IMR-90 (cell line): ENCODE measurements around the gene STRIP2. TPM values are rescaled to one million over a fixed set of nuclear protein-coding genes. Genes with fewer than 3 reads are reported as not detected.

Source experiments
- ATAC-seq: fragments of 200-7000 bp; cut with Tn5 transposase; 2 replicates; pipeline ENCODE4 v1.9.1; 2020; ENCODE audit warnings: low read depth, mild to moderate bottlenecking, moderate library complexity
- BruUV-seq: library from RNA; stranded (reverse); fragments of 400-500 nt; replicated peaks from 2 replicates; lab custom pipeline; 2021; lab: Mats Ljungman, UMichigan
- CTCF ChIA-PET: fragments of 300-600 bp; formaldehyde crosslinking; extraction: SDS; loops from one replicate; lab custom pipeline; 2021; ENCODE audit warnings: antibody characterized with exemption; lab: Yijun Ruan, JAX
- POLR2A ChIA-PET: fragments of 300-600 bp; sonication (Branson Sonifier 250); formaldehyde crosslinking; loops from one replicate; lab custom pipeline; 2022; ENCODE audit warnings: antibody characterized with exemption; ENCODE audit not compliant: unreplicated experiment; lab: Charles Lee
- DNase-seq: peaks from one replicate; pipeline ENCODE4 v3.0.0; 2013
- H2AFZ ChIP-seq: replicated peaks from 2 replicates; pipeline ENCODE3; 2013; ENCODE audit warnings: low read length, mild to moderate bottlenecking; ENCODE audit not compliant: poor library complexity
- H2AK5ac ChIP-seq: 2 replicates; pipeline ENCODE4 v1.6.1; 2013; ENCODE audit warnings: low read depth, low read length, inconsistent platforms
- H2AK9ac ChIP-seq: replicated peaks from 2 replicates; pipeline ENCODE3; 2013; ENCODE audit warnings: mild to moderate bottlenecking, low read depth, low read length, moderate library complexity; ENCODE audit not compliant: poor library complexity
- H2BK120ac ChIP-seq: 2 replicates; pipeline ENCODE4 v1.6.1; 2013; ENCODE audit warnings: low read depth, low read length, inconsistent platforms
- H2BK15ac ChIP-seq: 3 replicates; pipeline ENCODE4 v1.6.1; 2013; ENCODE audit warnings: low read depth, low read length, inconsistent platforms
- H2BK20ac ChIP-seq: 2 replicates; pipeline ENCODE4 v1.6.1; 2013; ENCODE audit warnings: low read depth, mild to moderate bottlenecking, inconsistent platforms, low read length, moderate library complexity
- H2BK5ac ChIP-seq: 2 replicates; pipeline ENCODE4 v1.6.1; 2013; ENCODE audit warnings: mild to moderate bottlenecking, low read depth, low read length, inconsistent platforms; ENCODE audit not compliant: poor library complexity, severe bottlenecking
- H3K14ac ChIP-seq: replicated peaks from 2 replicates; pipeline ENCODE4 v1.6.1; 2013; ENCODE audit warnings: low read depth, low read length, inconsistent platforms
- H3K18ac ChIP-seq: 2 replicates; pipeline ENCODE4 v1.6.1; 2013; ENCODE audit warnings: low read depth, low read length, control low read depth
- H3K23ac ChIP-seq: 2 replicates; pipeline ENCODE4 v1.6.1; 2013; ENCODE audit warnings: low read depth, low read length, inconsistent platforms
- H3K27ac ChIP-seq: 2 replicates; pipeline ENCODE4 v1.5.1; 2013; ENCODE audit warnings: mild to moderate bottlenecking, control low read depth, low read length; ENCODE audit not compliant: insufficient read depth
- H3K27me3 ChIP-seq: 2 replicates; pipeline ENCODE4 v1.6.1; 2013; ENCODE audit warnings: low read length; ENCODE audit not compliant: control insufficient read depth, insufficient read depth
- H3K36me3 ChIP-seq: 2 replicates; pipeline ENCODE4 v1.6.1; 2013; ENCODE audit warnings: low read length, mixed read lengths; ENCODE audit not compliant: control insufficient read depth, insufficient read depth
- H3K4ac ChIP-seq: 2 replicates; pipeline ENCODE4 v1.6.1; 2013; ENCODE audit warnings: low read depth, low read length, inconsistent platforms
- H3K4me1 ChIP-seq: 2 replicates; pipeline ENCODE4 v1.6.1; 2013; ENCODE audit warnings: low read length, mixed read lengths; ENCODE audit not compliant: control insufficient read depth, insufficient read depth
- H3K4me2 ChIP-seq: 2 replicates; pipeline ENCODE4 v1.6.1; 2013; ENCODE audit warnings: low read depth, mild to moderate bottlenecking, control low read depth, low read length, moderate library complexity
- H3K4me3 ChIP-seq: 2 replicates; pipeline ENCODE4 v1.5.1; 2013; ENCODE audit warnings: low read depth, mild to moderate bottlenecking, control low read depth, low read length, moderate library complexity; ENCODE audit not compliant: insufficient read depth
- H3K56ac ChIP-seq: 2 replicates; pipeline ENCODE4 v1.6.1; 2013; ENCODE audit warnings: low read length, inconsistent platforms; ENCODE audit not compliant: insufficient read depth; ENCODE audit errors: extremely low read depth
- H3K79me1 ChIP-seq, 2 experiments: 2 replicates each; pipeline ENCODE4 v1.6.1; 2013; ENCODE audit warnings: low read length in 2 of 2, inconsistent platforms in 1 of 2, low read depth in 1 of 2
- H3K9ac ChIP-seq: 2 replicates; pipeline ENCODE4 v1.6.1; 2013; ENCODE audit warnings: low read depth, low read length, control low read depth
- H3K9me1 ChIP-seq: 2 replicates; pipeline ENCODE4 v1.6.1; 2013; ENCODE audit warnings: low read length, inconsistent platforms; ENCODE audit not compliant: insufficient read depth
- H3K9me3 ChIP-seq: 2 replicates; pipeline ENCODE4 v1.6.1; 2013; ENCODE audit warnings: low read length; ENCODE audit not compliant: control insufficient read depth, insufficient read depth
- H4K20me1 ChIP-seq: 2 replicates; pipeline ENCODE4 v1.6.1; 2013; ENCODE audit warnings: low read length, inconsistent platforms; ENCODE audit not compliant: insufficient read depth
- H4K5ac ChIP-seq: 2 replicates; pipeline ENCODE4 v1.6.1; 2013; ENCODE audit warnings: mild to moderate bottlenecking, low read depth, low read length, control low read depth
- H4K8ac ChIP-seq, 2 experiments: 2 replicates each; pipeline ENCODE4 v1.6.1; 2013; ENCODE audit warnings: low read depth in 2 of 2, low read length in 2 of 2, control low read depth in 1 of 2, inconsistent platforms in 1 of 2
- H4K91ac ChIP-seq: 2 replicates; pipeline ENCODE4 v1.6.1; 2013; ENCODE audit warnings: low read depth, low read length, inconsistent platforms; ENCODE audit not compliant: insufficient read depth
- BHLHE40 ChIP-seq: fragments of 150-350 bp; IDR thresholded peaks from 2 replicates; pipeline ENCODE4 v1.6.1; 2016; ENCODE audit warnings: mild to moderate bottlenecking, low read depth, low read length
- CEBPB ChIP-seq: IDR thresholded peaks from 2 replicates; pipeline ENCODE4 v1.6.1; 2012; ENCODE audit warnings: low read depth, low read length, improper control_type of control experiment
- CHD1 ChIP-seq: IDR thresholded peaks from 2 replicates; pipeline ENCODE4 v1.6.1; 2012; ENCODE audit warnings: low read depth, low read length, improper control_type of control experiment
- CTCF ChIP-seq: conservative IDR thresholded peaks from 2 replicates; pipeline ENCODE4 v1.5.1; 2012; ENCODE audit warnings: mild to moderate bottlenecking, low read depth, low read length, improper control_type of control experiment
- ELK1 ChIP-seq: fragments of 150-350 bp; IDR thresholded peaks from 2 replicates; pipeline ENCODE4 v1.6.1; 2016; ENCODE audit warnings: low read depth, mild to moderate bottlenecking, low read length, moderate library complexity, borderline replicate concordance
- FOS ChIP-seq: fragments of 150-350 bp; IDR thresholded peaks from 2 replicates; pipeline ENCODE4 v1.6.1; 2016; ENCODE audit warnings: low read depth, low read length
- MAZ ChIP-seq: IDR thresholded peaks from 2 replicates; pipeline ENCODE4 v1.6.1; 2012; ENCODE audit warnings: low read depth, mild to moderate bottlenecking, low read length, improper control_type of control experiment, moderate library complexity, borderline replicate concordance
- MXI1 ChIP-seq: IDR thresholded peaks from 2 replicates; pipeline ENCODE4 v1.6.1; 2012; ENCODE audit warnings: low read depth, mild to moderate bottlenecking, low read length, moderate library complexity, borderline replicate concordance
- NFE2L2 ChIP-seq: fragments of 150-350 bp; IDR thresholded peaks from 2 replicates; pipeline ENCODE4 v1.6.1; 2016; ENCODE audit warnings: low read depth, mild to moderate bottlenecking, low read length
- POLR2A ChIP-seq: IDR thresholded peaks from 2 replicates; pipeline ENCODE4 v1.6.1; 2012; ENCODE audit warnings: mild to moderate bottlenecking, low read depth, low read length
- RCOR1 ChIP-seq: IDR thresholded peaks from 2 replicates; pipeline ENCODE4 v1.6.1; 2012; ENCODE audit warnings: mild to moderate bottlenecking, low read length, improper control_type of control experiment; ENCODE audit not compliant: insufficient replicate concordance
- RFX5 ChIP-seq: IDR thresholded peaks from 2 replicates; pipeline ENCODE4 v1.8.0; 2012; ENCODE audit warnings: low read depth, mild to moderate bottlenecking, low read length, moderate library complexity
- USF2 ChIP-seq: fragments of 150-350 bp; IDR thresholded peaks from 2 replicates; pipeline ENCODE4 v1.6.1; 2017; ENCODE audit warnings: mild to moderate bottlenecking, antibody characterized with exemption, low read length, low read depth
- WGBS, 2 experiments: methylation state at CpG; one replicate each; pipeline versions ENCODE4 v1.1.5 to v1.1.7; 2013; ENCODE audit warnings: missing lambda C conversion rate in 2 of 2; ENCODE audit not compliant: insufficient read length in 1 of 2; ENCODE audit errors: extremely low coverage in 2 of 2; 5-methylcytosine and 5-hydroxymethylcytosine counted together
- dilution Hi-C: fragments of 300-500 bp; cut with HindIII; formaldehyde crosslinking; loops from one replicate; pipeline ENCODE4 v1.14.3; 2018; ENCODE audit warnings: low sequenced_read_pairs; ENCODE audit not compliant: unreplicated experiment
- in situ Hi-C: fragments of 300-500 bp; cut with MboI; formaldehyde crosslinking; loops from 3 replicates; pipeline ENCODE4 v1.14.3; 2019; ENCODE audit warnings: low sequenced_read_pairs, inconsistent platforms, mixed read lengths
- intact Hi-C: fragments of 100-400 bp; cut with micrococcal nuclease; formaldehyde crosslinking; loops from 2 replicates; pipeline ENCODE4 v1.10.0; 2022
- polyA plus RNA-seq, 3 experiments: library from polyadenylated mRNA; depleted of rRNA; stranded (reverse); fragments of >200 nt; gene quantifications; 2 replicates each; pipeline ENCODE4 v1.2.3, GENCODE V29; 2012; ENCODE audit warnings: low replicate concordance in 1 of 3
- total RNA-seq: library from RNA; depleted of rRNA; stranded (reverse); fragments of >200 nt; gene quantifications from 2 replicates; pipeline ENCODE4 v1.2.3, GENCODE V29; 2012

STRIP2 gene
- total and polyA plus RNA-seq, 2 of the 4 experiments (the other 2 are of a cell fraction): 1.8 to 3.0 TPM

- 100% methylated on average over 1 of the region's 4 CpGs; no CpG with 5 or more reads in 1 of the 2 experiments for WGBS, 2 experiments
- no peaks in the 10 kb centered on the region for H3K9me1 ChIP-seq
- dilution Hi-C loops (no loop called here), in situ Hi-C loops (loop anchor here (25.0 kb wide), 1 partner anchor 515 kb away; no protein-coding TSS in a partner anchor), intact Hi-C loops (no loop called here)
- no peak overlapping the region for H2BK5ac ChIP-seq
- H3K14ac ChIP-seq: no peak overlapping the region
- no peak for DNase-seq
- CTCF ChIA-PET: no interaction called here
- H2AK9ac ChIP-seq: no peak overlapping the region
- POLR2A ChIA-PET: interaction anchor here (0.6 kb wide), 1 partner anchor 543 kb away, joined by 7 read pairs; no protein-coding TSS in a partner anchor
- H3K18ac ChIP-seq: no peak overlapping the region
- H3K9me3 ChIP-seq: no peaks in the 10 kb centered on the region
- no peak for ATAC-seq
- no peak overlapping the region for H2AFZ ChIP-seq
- no peak overlapping the region for H3K23ac ChIP-seq
- H4K8ac ChIP-seq: no peak overlapping the region
- H4K91ac ChIP-seq: no peak overlapping the region
- no peaks in the 10 kb centered on the region for H3K36me3 ChIP-seq
- peaks cover 3% of the 10 kb centered on the region; the same call in 1 of the 2 replicates for H3K4me1 ChIP-seq
- no peak overlapping the region for H3K9ac ChIP-seq
- H3K4me2 ChIP-seq: no peak overlapping the region
- no peak overlapping the region for H4K5ac ChIP-seq
- no peak overlapping the region for H3K27ac ChIP-seq
- H2BK20ac ChIP-seq: no peak overlapping the region
- no peak overlapping the region for H2BK120ac ChIP-seq
- no peaks in the 10 kb centered on the region for H3K79me1 ChIP-seq
- no peak overlapping the region for H3K4ac ChIP-seq
- peaks cover 14% of the 10 kb centered on the region for H3K27me3 ChIP-seq
- TF ChIP-seq USF2 (no peak), FOS (no peak), NFE2L2 (no peak), MAZ (no peak), CEBPB (no peak), RFX5 (no peak), RCOR1 (no peak), CTCF (no peak), BHLHE40 (no peak), MXI1 (no peak), CHD1 (no peak), ELK1 (no peak), POLR2A (no peak)
- no peak overlapping the region for H2BK15ac ChIP-seq
- BruUV-seq: no TSS peak
- no peak overlapping the region for H3K56ac ChIP-seq
- H3K4me3 ChIP-seq: no peak overlapping the region
- H2AK5ac ChIP-seq: no peak overlapping the region; the same call in 1 of the 2 replicates
- H4K20me1 ChIP-seq: no peaks in the 10 kb centered on the region
Observed at GRCh38 chr7:129497156-129497555, 62.9 kb downstream of the STRIP2 start.
